Common myeloid progenitor, CD34-positive (primary cell): ENCODE results near the gene CDH23.

ENCODE experiments used
- CTCF ChIA-PET: fragments of 350-600 bp; sonication (Branson Sonifier 250); formaldehyde crosslinking; loops from one replicate; lab custom pipeline; 2021; ENCODE audit warnings: antibody characterized with exemption; lab: Charles Lee
- POLR2A ChIA-PET: fragments of 350-600 bp; sonication (Branson Sonifier 250); formaldehyde crosslinking; loops from one replicate; lab custom pipeline; 2021; ENCODE audit warnings: antibody characterized with exemption; lab: Charles Lee
- DNase-seq, 3 donors: peaks; one replicate each; pipeline versions ENCODE4 v3.0.0 to v3.0.0-alpha.2; 2013
- H3K27ac ChIP-seq, 2 experiments: 1 replicate in 1 of 2; 2 replicates in 1 of 2; pipeline ENCODE4 v1.7.0; 2013; ENCODE audit warnings: inconsistent platforms in 2 of 2, low read length in 2 of 2, mild to moderate bottlenecking in 2 of 2, low read depth in 1 of 2, moderate library complexity in 1 of 2; ENCODE audit not compliant: severe bottlenecking in 2 of 2, insufficient read depth in 1 of 2, poor library complexity in 1 of 2
- H3K27me3 ChIP-seq, 5 experiments: replicated peaks in 2 of 5; 1 replicate in 3 of 5; 2 replicates in 2 of 5; pipeline versions ENCODE4 v1.6.1 to v1.7.0; 2013; ENCODE audit warnings: low read length in 4 of 5, mild to moderate bottlenecking in 2 of 5, moderate library complexity in 2 of 5, inconsistent platforms in 1 of 5; ENCODE audit not compliant: insufficient read depth in 5 of 5, control insufficient read depth in 4 of 5
- H3K36me3 ChIP-seq, 4 experiments: 1 replicate in 2 of 4; 2 replicates in 2 of 4; pipeline versions ENCODE4 v1.6.1 to v1.7.0; 2013; ENCODE audit warnings: low read length in 3 of 4, control low read depth in 1 of 4, mild to moderate bottlenecking in 1 of 4; ENCODE audit not compliant: control insufficient read depth in 4 of 4, insufficient read depth in 4 of 4
- H3K4me1 ChIP-seq, 4 experiments: 1 replicate in 3 of 4; 2 replicates in 1 of 4; pipeline versions ENCODE4 v1.6.1 to v1.7.1; 2013; ENCODE audit warnings: low read length in 3 of 4, mild to moderate bottlenecking in 3 of 4, control low read depth in 1 of 4, inconsistent platforms in 1 of 4, moderate library complexity in 1 of 4; ENCODE audit not compliant: control insufficient read depth in 4 of 4, insufficient read depth in 4 of 4; ENCODE audit errors: control extremely low read depth in 1 of 4
- H3K4me3 ChIP-seq, 7 experiments: 1 replicate in 4 of 7; 2 replicates in 3 of 7; pipeline versions ENCODE4 v1.5.1 to v1.7.0; 2013; ENCODE audit warnings: mild to moderate bottlenecking in 7 of 7, low read length in 6 of 7, moderate library complexity in 6 of 7, inconsistent platforms in 2 of 7, low read depth in 2 of 7, control low read depth in 1 of 7; ENCODE audit not compliant: insufficient read depth in 4 of 7, control insufficient read depth in 1 of 7; ENCODE audit errors: extremely low read depth in 1 of 7
- H3K9me3 ChIP-seq, 5 experiments: 1 replicate in 4 of 5; 2 replicates in 1 of 5; pipeline versions ENCODE4 v1.6.1 to v1.7.1; 2013; ENCODE audit warnings: low read length in 4 of 5, mild to moderate bottlenecking in 2 of 5, inconsistent platforms in 1 of 5, low read depth in 1 of 5, moderate library complexity in 1 of 5; ENCODE audit not compliant: control insufficient read depth in 4 of 5, insufficient read depth in 2 of 5; ENCODE audit errors: control extremely low read depth in 1 of 5
- WGBS: methylation state at CpG from one replicate; pipeline ENCODE4 v1.1.5; 2013; ENCODE audit not compliant: insufficient coverage; 5-methylcytosine and 5-hydroxymethylcytosine counted together

CDH23 gene

DNA sequence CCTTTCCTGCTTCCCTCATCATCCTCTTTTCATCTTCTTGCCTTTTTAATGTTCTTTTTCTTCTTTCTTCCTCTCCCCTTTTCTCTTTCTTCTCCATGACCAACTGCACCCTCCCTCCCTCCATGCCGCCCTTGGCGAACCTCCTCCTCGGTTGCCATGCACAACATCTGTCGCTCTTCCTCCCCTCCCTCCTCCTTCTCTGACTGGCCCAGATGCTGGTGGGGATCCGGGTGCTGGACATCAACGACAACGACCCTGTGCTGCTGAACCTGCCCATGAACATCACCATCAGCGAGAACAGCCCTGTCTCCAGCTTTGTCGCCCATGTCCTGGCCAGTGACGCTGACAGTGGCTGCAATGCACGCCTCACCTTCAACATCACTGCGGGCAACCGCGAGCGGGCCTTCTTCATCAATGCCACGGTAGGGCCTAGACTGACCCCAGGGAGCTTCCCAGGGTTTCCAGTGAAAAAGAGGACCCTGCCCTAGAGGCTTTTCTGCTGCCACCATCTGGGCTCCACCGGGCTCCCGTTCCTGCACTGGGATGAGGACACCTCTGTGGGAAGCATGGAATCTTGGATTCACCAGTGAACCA lies 388.1 kb downstream of the CDH23 start:
- Histone ChIP-seq H3K4me1 (peaks cover 0 to 39% (median 26%) of the 10 kb centered on the region in 4 experiments), H3K27ac (no peak overlapping the region), H3K4me3 (no peak overlapping the region), H3K36me3 (no peaks in the 10 kb centered on the region), H3K9me3 (no peaks in the 10 kb centered on the region), H3K27me3 (no peaks in the 10 kb centered on the region)
- WGBS, result 98% methylated on average over 18 of the region's 18 CpGs
- DNase-seq, result no peak
- CTCF ChIA-PET, result interaction anchor here (1.9 to 2.3 kb wide), 2 partner anchors 8 to 11 kb away, joined by 7 to 11 read pairs; partner anchors contain the start of gene VSIR
- POLR2A ChIA-PET, result interaction anchor here (0.6 kb wide), 1 partner anchor 267 kb away, joined by 3 read pairs; no protein-coding TSS in a partner anchor

DNA sequence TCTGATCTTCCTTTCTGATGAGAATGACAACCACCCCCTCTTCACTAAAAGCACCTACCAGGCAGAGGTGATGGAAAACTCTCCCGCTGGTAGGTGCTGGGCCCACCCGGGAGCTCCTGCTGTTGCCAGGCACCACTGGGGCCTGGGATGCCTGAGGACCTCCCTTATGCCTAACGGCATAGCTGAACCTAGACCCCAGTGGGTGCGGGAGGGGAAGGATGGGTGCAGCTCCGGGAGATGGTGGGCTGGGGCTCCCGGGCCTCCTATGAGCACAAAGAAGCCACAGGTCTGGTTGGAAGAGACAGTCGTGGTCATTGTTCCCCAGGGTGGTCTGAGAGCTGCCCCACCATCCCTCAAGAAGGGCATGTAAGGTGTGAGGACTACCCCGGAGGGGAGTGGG lies 392.2 kb downstream of the CDH23 start:
- Histone ChIP-seq H3K9me3 (no peaks in the 10 kb centered on the region), H3K4me3 (no peak overlapping the region), H3K27ac (no peak overlapping the region), H3K4me1 (peaks cover 0 to 17% (median 9%) of the 10 kb centered on the region in 4 experiments), H3K27me3 (no peaks in the 10 kb centered on the region), H3K36me3 (no peaks in the 10 kb centered on the region)
- 91% methylated on average over 6 of the region's 8 CpGs for WGBS
- ChIA-PET POLR2A (no interaction called here), CTCF (no interaction called here)
- DNase-seq, result no peak

DNA sequence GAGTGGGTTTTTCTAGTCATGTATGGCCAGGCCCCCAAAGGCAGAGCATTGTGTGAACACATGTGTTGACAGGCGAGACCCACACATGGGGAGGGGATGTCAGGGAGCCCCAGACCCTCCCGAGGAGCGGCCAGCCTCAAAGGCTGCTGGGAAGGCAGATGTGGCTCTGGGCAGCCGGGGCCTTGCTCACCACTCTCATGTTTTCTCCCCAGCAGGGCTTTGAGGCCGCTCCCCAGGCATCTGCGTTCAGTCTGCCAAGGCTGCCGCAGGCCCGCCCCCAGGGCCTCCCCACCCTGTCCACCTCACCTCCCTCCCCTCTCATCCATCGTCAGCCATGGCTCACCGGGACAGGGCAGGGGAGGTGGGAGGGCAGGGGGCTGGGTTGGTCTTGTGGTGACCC lies 393.2 kb downstream of the CDH23 start:
- CTCF ChIA-PET, result no interaction called here
- POLR2A ChIA-PET, result no interaction called here

DNA sequence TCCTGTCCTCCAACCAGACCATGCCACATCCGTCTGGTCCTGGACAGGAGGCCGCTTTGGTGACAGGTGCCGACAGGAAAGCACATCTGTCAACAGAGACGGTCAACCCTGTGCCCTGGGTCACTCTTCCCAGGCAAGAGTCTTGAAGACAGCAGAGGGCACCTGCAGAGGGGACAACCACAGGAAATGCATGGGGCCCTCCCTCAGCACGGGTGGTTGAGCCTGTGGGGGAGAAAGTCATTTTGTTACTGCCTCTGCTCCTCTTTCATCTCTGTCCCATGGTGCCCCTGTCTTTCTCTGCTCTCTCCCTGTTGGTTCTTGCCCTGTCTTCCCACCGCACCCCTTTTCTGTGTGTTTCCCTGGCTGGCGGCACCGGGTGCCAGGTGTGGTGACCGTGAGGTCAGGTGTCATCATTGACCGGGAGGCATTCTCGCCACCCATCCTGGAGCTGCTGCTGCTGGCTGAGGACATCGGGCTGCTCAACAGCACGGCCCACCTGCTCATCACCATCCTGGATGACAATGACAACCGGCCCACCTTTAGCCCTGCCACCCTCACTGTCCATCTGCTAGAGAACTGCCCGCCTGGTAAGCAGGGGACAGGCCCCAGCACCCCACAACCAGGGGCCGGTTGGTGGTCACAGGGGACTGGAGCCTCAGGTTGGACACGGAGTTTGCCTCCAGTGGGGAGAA lies 394.2 kb downstream of the CDH23 start:
- Histone ChIP-seq H3K36me3 (no peaks in the 10 kb centered on the region), H3K9me3 (no peaks in the 10 kb centered on the region), H3K27me3 (no peaks in the 10 kb centered on the region), H3K4me3 (no peak overlapping the region), H3K4me1 (peaks cover 0 to 16% (median 7%) of the 10 kb centered on the region in 4 experiments), H3K27ac (no peak overlapping the region)
- DNase-seq, result no peak
- 89% methylated on average over 14 of the region's 17 CpGs for WGBS
- ChIA-PET POLR2A (no interaction called here), CTCF (interaction anchor here (3.2 kb wide), 1 partner anchor 8 kb away, joined by 13 read pairs; no protein-coding TSS in a partner anchor)

More for the DNA sequence above, 393.2 kb downstream of the CDH23 start:
- peaks cover 0 to 12% (median 4%) of the 10 kb centered on the region in 4 experiments for H3K4me1 ChIP-seq
- no peak for DNase-seq
- no peak overlapping the region for H3K4me3 ChIP-seq
- no peak overlapping the region for H3K27ac ChIP-seq
- WGBS, result 92% methylated on average over 4 of the region's 10 CpGs
- no peaks in the 10 kb centered on the region for H3K27me3 ChIP-seq
- H3K36me3 ChIP-seq, result no peaks in the 10 kb centered on the region
- no peaks in the 10 kb centered on the region for H3K9me3 ChIP-seq

DNA sequence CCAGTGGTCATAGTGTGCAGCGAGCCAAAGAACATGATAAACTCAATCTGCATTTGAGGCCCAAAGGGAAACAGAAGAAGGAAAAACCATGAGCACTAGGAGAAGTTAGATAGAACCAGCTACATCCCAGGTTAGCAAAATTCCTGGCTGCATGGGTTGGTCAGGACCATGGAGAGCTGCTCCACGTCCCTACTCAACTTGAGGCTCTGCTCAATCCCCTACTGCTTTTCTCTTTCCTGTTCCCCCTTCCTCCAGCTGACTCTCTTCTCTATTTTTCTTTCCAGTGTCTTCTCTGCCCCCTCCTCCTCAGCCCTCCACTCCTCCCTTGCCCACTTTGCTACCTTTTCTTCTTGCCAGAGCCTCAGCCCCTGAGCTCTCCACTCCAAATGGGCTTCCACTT lies 398.5 kb downstream of the CDH23 start:
- POLR2A ChIA-PET, result interaction anchor here (0.6 kb wide), 2 partner anchors 14 to 625 kb away, joined by 3 to 4 read pairs; no protein-coding TSS in a partner anchor
- Histone ChIP-seq H3K27me3 (no peaks in the 10 kb centered on the region), H3K27ac (no peak overlapping the region), H3K4me1 (peaks cover 10 to 59% (median 49%) of the 10 kb centered on the region in 4 experiments), H3K36me3 (no peaks in the 10 kb centered on the region), H3K9me3 (no peaks in the 10 kb centered on the region), H3K4me3 (no peak overlapping the region)
- CTCF ChIA-PET, result interaction anchor here (0.6 to 1.5 kb wide), 6 partner anchors 12 to 174 kb away, joined by 3 to 6 read pairs (median 4); no protein-coding TSS in a partner anchor
- WGBS, result 27% methylated on average over 2 of the region's 2 CpGs
- DNase-seq, result peak; percentile 24 to 66 (median 60)

DNA sequence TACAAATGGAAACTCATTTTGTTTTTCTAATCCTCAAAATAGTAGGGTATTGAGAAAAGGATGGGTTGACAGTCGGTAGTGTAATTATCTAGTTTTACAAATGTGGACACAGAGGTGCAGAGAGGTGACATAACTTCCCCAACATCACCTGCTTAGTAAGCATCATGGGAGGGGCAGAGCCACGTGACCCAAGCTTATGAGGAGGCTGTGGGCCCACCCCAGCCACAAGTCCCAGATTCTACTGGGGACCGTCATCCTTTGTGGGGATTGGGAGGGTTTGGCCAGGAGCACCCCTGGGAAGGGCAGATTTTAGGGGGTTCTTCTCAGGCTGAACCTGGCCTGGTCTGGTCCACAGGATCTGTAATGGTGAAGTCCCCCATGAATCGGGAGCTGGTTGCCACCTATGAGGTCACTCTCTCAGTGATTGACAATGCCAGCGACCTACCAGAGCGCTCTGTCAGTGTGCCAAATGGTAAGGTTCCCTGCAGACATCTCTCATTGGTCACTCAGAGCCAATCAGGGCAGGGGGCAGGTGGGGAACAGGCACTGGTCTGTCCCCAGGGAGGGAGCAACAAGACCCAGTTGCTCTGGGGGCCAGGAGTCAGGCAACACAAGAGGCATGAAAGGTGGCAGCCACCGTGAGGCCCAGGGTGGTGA lies 400.2 kb downstream of the CDH23 start:
- peak overlapping the region in 3 of 7 experiments; percentile 12 to 30 (median 21) for H3K4me3 ChIP-seq
- DNase-seq, result peak; percentile 43 to 68 (median 65)
- WGBS, result 83% methylated on average over 6 of the region's 7 CpGs
- CTCF ChIA-PET, result interaction anchor here (1.2 to 3.7 kb wide), 9 partner anchors 9 to 50 kb away, joined by 3 to 22 read pairs (median 6); partner anchors contain the start of gene VSIR
- POLR2A ChIA-PET, result interaction anchor here (0.8 kb wide), 1 partner anchor 68 kb away, joined by 3 read pairs; no protein-coding TSS in a partner anchor
- H3K36me3 ChIP-seq, result no peaks in the 10 kb centered on the region
- H3K4me1 ChIP-seq, result peaks cover 10 to 64% (median 56%) of the 10 kb centered on the region in 4 experiments
- H3K27me3 ChIP-seq, result no peaks in the 10 kb centered on the region
- H3K27ac ChIP-seq, result peak overlapping the region; percentile 2 to 74
- no peaks in the 10 kb centered on the region for H3K9me3 ChIP-seq
